Stomach (tissue), 9 donors: ENCODE measurements around the gene LMAN1L. TPM values are rescaled to one million over a fixed set of nuclear protein-coding genes. Genes with fewer than 3 reads are reported as not detected.
A peak's percentile ranks its signal among the peaks of the same experiment; 100 is the strongest.

Experiments used
- DNase-seq, 2 donors: peaks; one replicate each; pipeline versions ENCODE4 v3.0.0 to v3.0.0-alpha.2; 2013 to 2019
- H3K27ac ChIP-seq, 5 donors: fragments of 200-600 bp in 4 of 5; sonication (generic) in 4 of 5; one replicate each; pipeline ENCODE4 v1.5.1; 2013 to 2019; ENCODE audit warnings: mild to moderate bottlenecking in 1 of 5, moderate library complexity in 1 of 5
- H3K27me3 ChIP-seq, 3 donors: fragments of 200-600 bp; sonication (generic); one replicate each; pipeline ENCODE4 v1.5.1; 2017 to 2019; ENCODE audit warnings: mixed run types in 1 of 3
- H3K36me3 ChIP-seq, 4 donors: fragments of 200-600 bp; sonication (generic); 1 replicate in 3 of 4; 2 replicates in 1 of 4; pipeline ENCODE4 v1.5.1; 2016 to 2019
- H3K4me1 ChIP-seq, 4 donors: fragments of 200-600 bp; sonication (generic); one replicate each; pipeline ENCODE4 v1.5.1; 2016 to 2019
- H3K4me3 ChIP-seq, 4 donors: fragments of 200-600 bp; sonication (generic) in 3 of 4; one replicate each; pipeline ENCODE4 v1.5.1; 2016 to 2019; ENCODE audit warnings: mild to moderate bottlenecking in 1 of 4
- H3K9me3 ChIP-seq, 4 donors: fragments of 200-600 bp; sonication (generic); one replicate each; pipeline ENCODE4 v1.5.1; 2016 to 2019
- CTCF ChIP-seq, 7 experiments: fragments of 450-650 bp in 4 of 7; fragments of 200-600 bp in 3 of 7; sonication (generic) in 3 of 7; IDR thresholded peaks; one replicate each; pipeline ENCODE4 v1.5.1; 2016 to 2019; ENCODE audit warnings: antibody characterized with exemption in 7 of 7, control low read depth in 2 of 7, mild to moderate bottlenecking in 1 of 7
- EP300 ChIP-seq: sonication (generic); formaldehyde crosslinking; IDR thresholded peaks from one replicate; pipeline ENCODE4 v1.6.1; 2017; ENCODE audit warnings: antibody characterized with exemption
- POLR2A ChIP-seq, 4 donors: fragments of 450-650 bp; IDR thresholded peaks; one replicate each; pipeline ENCODE4 v1.6.1; 2016; ENCODE audit warnings: antibody characterized with exemption in 4 of 4, control low read depth in 2 of 4, mild to moderate bottlenecking in 1 of 4, moderate library complexity in 1 of 4
- POLR2AphosphoS5 ChIP-seq, 3 donors: sonication (generic); formaldehyde crosslinking; IDR thresholded peaks; one replicate each; pipeline ENCODE4 v1.6.1; 2016; ENCODE audit warnings: antibody characterized with exemption in 3 of 3
- WGBS, 5 donors: extraction: QIAGEN DNeasy Blood & Tissue Kit in 3 of 5; methylation state at CpG; one replicate each; pipeline versions ENCODE4 v1.1.5 to v1.1.7; 2013 to 2018; 5-methylcytosine and 5-hydroxymethylcytosine counted together
- intact Hi-C: fragments of 100-400 bp; cut with DNase I; formaldehyde crosslinking; loops from one replicate; pipeline ENCODE4 v1.15.1; 2023; ENCODE audit warnings: low total_unique reads
- polyA plus RNA-seq, 3 donors: library from polyadenylated mRNA; stranded (reverse); fragments of 200-250 nt; gene quantifications; one replicate each; pipeline ENCODE4 v1.2.3, GENCODE V29; 2013
- total RNA-seq, 5 donors: library from RNA; depleted of rRNA; stranded (reverse); fragments of >200 nt; gene quantifications; one replicate each; pipeline versions ENCODE4 v1.1.0 to v1.2.3, GENCODE V29; 2014 to 2016
- donor health status: healthy with polysubstance abuse.
- donor health status: Bipolar disorder and iron deficiency.
- donor health status: healthy.

LMAN1L gene
- total and polyA plus RNA-seq, 8 donors, result 5.9 to 83.5 TPM; not detected in 6

GRCh38 chr15:74773731-74774252, 38.8 kb upstream of the LMAN1L start:
- 40 to 60% (median 44%) methylated on average over 5 of the region's 5 CpGs for WGBS, 5 donors
- Histone ChIP-seq H3K4me1 (peaks cover 0 to 50% (median 31%) of the 10 kb centered on the region in 4 donors), H3K4me3 (no peak overlapping the region), H3K36me3 (no peaks in the 10 kb centered on the region), H3K27ac (peak overlapping the region in 1 of 5 donors; percentile 36), H3K9me3 (no peaks in the 10 kb centered on the region), H3K27me3 (peaks cover 0 to 7% (median 0%) of the 10 kb centered on the region in 3 donors)
- DNase-seq, result peak in 1 of 2 donors; percentile 61
- intact Hi-C loops, result loop anchor here (5.0 kb wide), 2 partner anchors 64 to 179 kb away; no protein-coding TSS in a partner anchor
- TF ChIP-seq POLR2A (IDR thresholded peaks at IDR 0.05) (no peak), EP300 (no peak), CTCF (IDR thresholded peaks at IDR 0.05) (no peak), POLR2AphosphoS5 (IDR thresholded peaks at IDR 0.05) (no peak)

- TF ChIP-seq EP300 (no peak), CTCF (IDR thresholded peaks at IDR 0.05) (no peak), POLR2A (IDR thresholded peaks at IDR 0.05) (no peak), POLR2AphosphoS5 (IDR thresholded peaks at IDR 0.05) (no peak)
- WGBS, 5 donors, result 73 to 91% (median 82%) methylated on average over 5 of the region's 5 CpGs
- H3K4me1 ChIP-seq, result peaks cover 9 to 64% (median 37%) of the 10 kb centered on the region in 4 donors
- no peak overlapping the region for H3K4me3 ChIP-seq
- no peaks in the 10 kb centered on the region for H3K9me3 ChIP-seq
- no peak for DNase-seq
- no peaks in the 10 kb centered on the region for H3K36me3 ChIP-seq
- H3K27me3 ChIP-seq, result peaks cover 0 to 7% (median 0%) of the 10 kb centered on the region in 3 donors
- intact Hi-C loops, result no loop called here
- H3K27ac ChIP-seq, result peak overlapping the region in 1 of 5 donors; percentile 87
Measured at GRCh38 chr15:74775132-74775562, 37.5 kb upstream of the LMAN1L start.

GRCh38 chr15:74775894-74776293, 36.7 kb upstream of the LMAN1L start:
- no peak for DNase-seq
- Histone ChIP-seq H3K27ac (peak overlapping the region in 2 of 5 donors; percentile 57 to 87), H3K4me1 (peaks cover 17 to 69% (median 43%) of the 10 kb centered on the region in 4 donors), H3K4me3 (no peak overlapping the region), H3K27me3 (no peaks in the 10 kb centered on the region), H3K36me3 (no peaks in the 10 kb centered on the region), H3K9me3 (no peaks in the 10 kb centered on the region)
- intact Hi-C loops, result no loop called here
- TF ChIP-seq POLR2A (IDR thresholded peaks at IDR 0.05), result no peak
- TF ChIP-seq CTCF (IDR thresholded peaks at IDR 0.05), result no peak
- TF ChIP-seq POLR2AphosphoS5 (IDR thresholded peaks at IDR 0.05), result no peak
- no peak for TF ChIP-seq EP300
- WGBS, 5 donors, result 75 to 93% (median 87%) methylated on average over 4 of the region's 4 CpGs

GRCh38 chr15:74776821-74777768, 35.5 kb upstream of the LMAN1L start:
- intact Hi-C loops, result no loop called here
- H3K4me3 ChIP-seq, result no peak overlapping the region
- H3K36me3 ChIP-seq, result no peaks in the 10 kb centered on the region
- H3K27ac ChIP-seq, result peak overlapping the region; percentile 43 to 95 (median 63)
- WGBS, 5 donors, result 35 to 61% (median 52%) methylated on average over 11 to 13 of the region's 13 CpGs
- DNase-seq, result peak in 1 of 2 donors; percentile 63
- peaks cover 25 to 67% (median 43%) of the 10 kb centered on the region in 4 donors for H3K4me1 ChIP-seq
- H3K9me3 ChIP-seq, result no peaks in the 10 kb centered on the region
- TF ChIP-seq POLR2A (IDR thresholded peaks at IDR 0.05), result no peak
- TF ChIP-seq CTCF (IDR thresholded peaks at IDR 0.05), result no peak
- no peak for TF ChIP-seq POLR2AphosphoS5 (IDR thresholded peaks at IDR 0.05)
- no peak for TF ChIP-seq EP300
- H3K27me3 ChIP-seq, result no peaks in the 10 kb centered on the region
